ENCODE measurements around the gene CDC42EP4. TPM values are rescaled to one million over a fixed set of nuclear protein-coding genes. Genes with fewer than 3 reads are reported as not detected.
A peak's percentile ranks its signal among the peaks of the same experiment; 100 is the strongest.

CDC42EP4 gene
- total RNA-seq, 4 donors from 2014 or later: 93.3 to 121 (median 117) TPM

DNA sequence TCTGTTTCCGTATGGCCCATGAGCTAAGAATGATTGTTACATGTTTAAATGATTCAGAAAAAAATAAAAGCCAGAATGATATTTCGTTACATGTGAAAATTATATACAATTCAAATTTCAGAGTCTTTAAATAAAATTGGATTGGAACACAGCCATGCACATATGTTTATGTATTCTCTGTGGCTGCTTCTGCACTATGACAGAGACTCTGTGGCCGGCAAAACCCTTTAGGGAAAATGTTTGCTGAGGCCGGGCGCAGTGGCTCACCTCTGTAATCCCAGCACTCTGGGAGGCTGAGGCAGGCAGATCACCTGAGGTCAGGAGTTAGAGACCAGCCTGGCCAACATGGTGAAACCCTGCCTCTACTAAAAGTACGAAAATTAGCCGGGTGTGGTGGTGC, 15.9 kb upstream of the CDC42EP4 start:
- 92 to 95% methylated on average over 7 of the region's 7 CpGs for WGBS, 2 donors
- H3K27me3 ChIP-seq: no peaks in the 10 kb centered on the region
- TF ChIP-seq CTCF (IDR thresholded peaks at IDR 0.05): no peak
- TF ChIP-seq POLR2A (IDR thresholded peaks at IDR 0.05): no peak
- no peak for TF ChIP-seq EP300 (IDR thresholded peaks at IDR 0.05)
- H3K9me3 ChIP-seq: peaks cover 0 to 3% (median 0%) of the 10 kb centered on the region in 4 donors
- DNase-seq (ENCODE audit: low spot score in 2 of 2): no peak
- H3K36me3 ChIP-seq: no peaks in the 10 kb centered on the region
- no peak overlapping the region for H3K27ac ChIP-seq
- H3K4me3 ChIP-seq: no peak overlapping the region
- peaks cover 0 to 30% (median 8%) of the 10 kb centered on the region in 4 donors for H3K4me1 ChIP-seq

GRCh38 chr17:73325527-73325842, 13.7 kb upstream of the CDC42EP4 start:
- DNase-seq (ENCODE audit: low spot score in 2 of 2): peak; percentile 50 to 62
- no peaks in the 10 kb centered on the region for H3K27me3 ChIP-seq
- peaks cover 0 to 3% (median 0%) of the 10 kb centered on the region in 4 donors for H3K9me3 ChIP-seq
- 19 to 23% methylated on average over 4 of the region's 4 CpGs for WGBS, 2 donors
- H3K27ac ChIP-seq: peak overlapping the region in 3 of 4 donors; percentile 4 to 49 (median 46)
- TF ChIP-seq POLR2A (IDR thresholded peaks at IDR 0.05): no peak
- peak in 1 of 2 donors; percentile 85 for TF ChIP-seq EP300 (IDR thresholded peaks at IDR 0.05)
- peak in 3 of 5 experiments; percentile 22 to 51 (median 24) for TF ChIP-seq CTCF (IDR thresholded peaks at IDR 0.05)
- no peaks in the 10 kb centered on the region for H3K36me3 ChIP-seq
- H3K4me1 ChIP-seq: peaks cover 0 to 32% (median 8%) of the 10 kb centered on the region in 4 donors
- H3K4me3 ChIP-seq: no peak overlapping the region

- H3K27me3 ChIP-seq: no peaks in the 10 kb centered on the region
- H3K9me3 ChIP-seq: peaks cover 0 to 3% (median 0%) of the 10 kb centered on the region in 4 donors
- peaks cover 0 to 32% (median 8%) of the 10 kb centered on the region in 4 donors for H3K4me1 ChIP-seq
- H3K27ac ChIP-seq: peak overlapping the region in 3 of 4 donors; percentile 4 to 49 (median 46)
- DNase-seq (ENCODE audit: low spot score in 2 of 2): no peak
- TF ChIP-seq EP300 (IDR thresholded peaks at IDR 0.05): no peak
- 54 to 56% methylated on average over 17 of the region's 17 CpGs for WGBS, 2 donors
- no peak overlapping the region for H3K4me3 ChIP-seq
- H3K36me3 ChIP-seq: no peaks in the 10 kb centered on the region
Observed at GRCh38 chr17:73324711-73325526, 13.1 kb upstream of the CDC42EP4 start.

DNA sequence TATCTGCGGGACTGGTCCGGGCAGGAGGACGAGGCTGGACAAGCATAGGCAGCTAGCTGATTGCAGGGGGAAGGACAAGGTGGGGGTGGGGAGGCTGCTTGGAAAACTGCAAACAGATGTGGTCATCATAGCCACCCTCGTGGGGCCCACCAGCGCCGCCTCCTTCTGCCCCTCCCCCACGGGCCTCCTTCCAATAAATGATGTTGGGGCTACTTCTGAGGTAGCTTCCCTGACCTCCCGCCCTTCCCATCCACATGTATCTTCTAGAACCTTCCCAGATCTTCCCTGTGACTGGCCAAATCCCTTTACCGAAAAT, 12.3 kb upstream of the CDC42EP4 start:
- DNase-seq (ENCODE audit: low spot score in 2 of 2): peak; percentile 46 to 60
- WGBS, 2 donors: 54 to 59% methylated on average over 9 of the region's 9 CpGs
- no peaks in the 10 kb centered on the region for H3K27me3 ChIP-seq
- H3K36me3 ChIP-seq: no peaks in the 10 kb centered on the region
- TF ChIP-seq CTCF (IDR thresholded peaks at IDR 0.05) (no peak), POLR2A (IDR thresholded peaks at IDR 0.05) (no peak), EP300 (IDR thresholded peaks at IDR 0.05) (peak in 1 of 2 donors; percentile 17)
- H3K27ac ChIP-seq: peak overlapping the region in 3 of 4 donors; percentile 19 to 49 (median 46)
- H3K4me1 ChIP-seq: peaks cover 0 to 32% (median 8%) of the 10 kb centered on the region in 4 donors
- H3K9me3 ChIP-seq: peaks cover 0 to 3% (median 0%) of the 10 kb centered on the region in 4 donors
- no peak overlapping the region for H3K4me3 ChIP-seq

DNA sequence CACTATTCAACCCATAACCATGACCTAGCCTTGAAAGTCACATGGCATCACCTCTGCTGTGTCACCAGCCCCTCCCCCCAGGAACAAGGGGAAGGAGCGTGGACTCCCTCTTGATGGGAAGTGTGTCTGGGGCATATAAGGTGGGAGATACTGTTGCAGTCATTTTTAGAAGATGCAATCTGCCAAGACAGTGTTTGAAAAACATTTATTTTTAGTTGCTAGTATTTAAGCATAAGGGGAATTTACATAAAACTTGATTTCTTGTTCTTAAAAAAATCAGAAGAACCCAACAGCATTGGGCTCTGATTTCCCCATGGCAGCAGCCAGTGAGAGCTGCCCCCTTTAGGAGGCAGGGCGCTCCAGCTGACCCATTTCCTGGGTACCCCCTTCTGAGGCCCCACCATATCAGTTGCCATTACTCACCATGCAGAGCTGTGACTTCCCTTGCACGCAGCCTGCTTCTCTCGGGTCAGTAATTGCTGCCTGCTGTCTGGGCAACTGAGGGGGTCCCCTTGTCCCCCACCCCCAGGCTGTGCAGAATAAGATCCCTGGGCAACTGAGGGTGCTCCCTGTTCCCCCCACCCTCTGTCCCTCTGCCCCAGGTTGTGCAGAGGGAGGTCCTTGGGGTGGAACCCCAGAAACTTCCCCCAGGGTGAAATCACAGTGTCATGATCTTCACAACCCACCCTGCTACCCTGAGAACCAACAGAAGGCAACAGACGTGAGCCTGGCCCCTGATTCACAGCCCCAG, 11.8 kb upstream of the CDC42EP4 start:
- peaks cover 0 to 32% (median 8%) of the 10 kb centered on the region in 4 donors for H3K4me1 ChIP-seq
- WGBS, 2 donors: 50 to 61% methylated on average over 4 to 5 of the region's 5 CpGs

More for the DNA sequence above, 11.8 kb upstream of the CDC42EP4 start:
- Histone ChIP-seq H3K27ac (peak overlapping the region in 3 of 4 donors; percentile 19 to 49 (median 46)), H3K27me3 (no peaks in the 10 kb centered on the region), H3K4me3 (no peak overlapping the region), H3K9me3 (peaks cover 0 to 3% (median 0%) of the 10 kb centered on the region in 4 donors), H3K36me3 (no peaks in the 10 kb centered on the region)
- no peak for DNase-seq (ENCODE audit: low spot score in 2 of 2)
- TF ChIP-seq POLR2A (IDR thresholded peaks at IDR 0.05) (no peak), CTCF (IDR thresholded peaks at IDR 0.05) (no peak), EP300 (IDR thresholded peaks at IDR 0.05) (no peak)

All from tibial nerve (tissue), 4 donors.